ENCODE measurements around the gene FANCI.

- TF ChIP-seq, protein P1, sequence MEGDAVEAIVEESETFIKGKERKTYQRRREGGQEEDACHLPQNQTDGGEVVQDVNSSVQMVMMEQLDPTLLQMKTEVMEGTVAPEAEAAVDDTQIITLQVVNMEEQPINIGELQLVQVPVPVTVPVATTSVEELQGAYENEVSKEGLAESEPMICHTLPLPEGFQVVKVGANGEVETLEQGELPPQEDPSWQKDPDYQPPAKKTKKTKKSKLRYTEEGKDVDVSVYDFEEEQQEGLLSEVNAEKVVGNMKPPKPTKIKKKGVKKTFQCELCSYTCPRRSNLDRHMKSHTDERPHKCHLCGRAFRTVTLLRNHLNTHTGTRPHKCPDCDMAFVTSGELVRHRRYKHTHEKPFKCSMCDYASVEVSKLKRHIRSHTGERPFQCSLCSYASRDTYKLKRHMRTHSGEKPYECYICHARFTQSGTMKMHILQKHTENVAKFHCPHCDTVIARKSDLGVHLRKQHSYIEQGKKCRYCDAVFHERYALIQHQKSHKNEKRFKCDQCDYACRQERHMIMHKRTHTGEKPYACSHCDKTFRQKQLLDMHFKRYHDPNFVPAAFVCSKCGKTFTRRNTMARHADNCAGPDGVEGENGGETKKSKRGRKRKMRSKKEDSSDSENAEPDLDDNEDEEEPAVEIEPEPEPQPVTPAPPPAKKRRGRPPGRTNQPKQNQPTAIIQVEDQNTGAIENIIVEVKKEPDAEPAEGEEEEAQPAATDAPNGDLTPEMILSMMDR (IDR thresholded peaks at IDR 0.05) = no peak
- TF ChIP-seq POLR2A (IDR thresholded peaks at IDR 0.05) (no peak), POLR2AphosphoS5 (IDR thresholded peaks at IDR 0.05) (no peak)
These were observed 3.7 kb downstream of the FANCI start for GRCh38 chr15:89247446-89247845.
